K562 (cell line): ENCODE results near the gene ACAP3. TPM values are rescaled to one million over a fixed set of nuclear protein-coding genes. Genes with fewer than 3 reads are reported as not detected.

ENCODE experiments used
- ATAC-seq: fragments of 200-7000 bp; cut with Tn5 transposase; 3 replicates; pipeline ENCODE4 v1.9.1; 2020; ENCODE audit warnings: moderate library complexity
- BruUV-seq: library from RNA; stranded (reverse); fragments of 400-500 nt; replicated peaks from 2 replicates; lab custom pipeline; 2021; lab: Mats Ljungman, UMichigan
- CTCF ChIA-PET: fragments of 300-600 bp; formaldehyde crosslinking; extraction: SDS; loops from one replicate; lab custom pipeline; 2021; ENCODE audit warnings: low intra/inter-chr PET ratio; lab: Yijun Ruan, JAX
- POLR2A ChIA-PET: fragments of 300-600, 350-650 bp; sonication (Branson Sonifier 250); formaldehyde crosslinking; extraction: SDS; loops from one replicate; lab custom pipeline; 2021; ENCODE audit warnings: antibody characterized with exemption, inconsistent platforms; lab: Yijun Ruan, JAX
- DNase-seq, 4 experiments: peaks; one replicate each; pipeline versions ENCODE4 v3.0.0 to v3.0.0-alpha.2; 2011 to 2018; ENCODE audit warnings: low spot score in 3 of 4, mixed read lengths in 3 of 4; ENCODE audit errors: extremely low read depth in 1 of 4
- FAIRE-seq: peaks from 2 replicates; lab custom pipeline; 2011; peaks lifted over from hg19 to GRCh38; lab: Jason Lieb, UNC
- H2AFZ ChIP-seq: 2 replicates; pipeline ENCODE4 v1.6.0; 2011; ENCODE audit warnings: low read depth, low read length, control low read depth, inconsistent platforms
- H3K27ac ChIP-seq: fragments of 200-600 bp; 3 replicates; pipeline ENCODE4 v1.8.0; 2011; ENCODE audit warnings: low read depth, mild to moderate bottlenecking, control low read depth, inconsistent platforms, low read length, moderate library complexity, mixed read lengths; ENCODE audit errors: extremely low read depth
- H3K27me3 ChIP-seq, 2 experiments: fragments of 300-600 bp in 1 of 2; 2 replicates in 1 of 2; 3 replicates in 1 of 2; pipeline versions ENCODE4 v1.6.0 to v1.8.0; 2011; ENCODE audit warnings: inconsistent platforms in 2 of 2, low read length in 2 of 2, mild to moderate bottlenecking in 1 of 2, mixed read lengths in 1 of 2, moderate library complexity in 1 of 2; ENCODE audit not compliant: control insufficient read depth in 2 of 2, insufficient read depth in 2 of 2
- H3K36me3 ChIP-seq: fragments of 300-600 bp; 3 replicates; pipeline ENCODE4 v1.8.0; 2011; ENCODE audit warnings: mild to moderate bottlenecking, low read length, inconsistent platforms; ENCODE audit not compliant: control insufficient read depth, insufficient read depth
- H3K4me1 ChIP-seq, 2 experiments: fragments of 200-600 bp in 1 of 2; replicated peaks in 1 of 2; 2 replicates in 1 of 2; 3 replicates in 1 of 2; pipeline versions ENCODE4 v1.5.1 to v1.8.0; 2011; ENCODE audit warnings: inconsistent platforms in 2 of 2, low read length in 2 of 2, mild to moderate bottlenecking in 1 of 2, mixed read lengths in 1 of 2, moderate library complexity in 1 of 2; ENCODE audit not compliant: control insufficient read depth in 2 of 2, insufficient read depth in 2 of 2
- H3K4me2 ChIP-seq: 2 replicates; pipeline ENCODE4 v1.6.1; 2011; ENCODE audit warnings: low read length, control low read depth, inconsistent platforms, mixed read lengths; ENCODE audit not compliant: insufficient read depth
- H3K4me3 ChIP-seq: fragments of 200-600 bp; sonication (generic), shearing (Covaris generic); 2 replicates; pipeline ENCODE4 v1.5.1; 2016; ENCODE audit warnings: control low read depth, inconsistent platforms
- H3K79me2 ChIP-seq: fragments of 200-600 bp; 3 replicates; pipeline ENCODE4 v1.8.0; 2011; ENCODE audit warnings: low read length, inconsistent platforms; ENCODE audit not compliant: control insufficient read depth, insufficient read depth
- H3K9ac ChIP-seq, 2 experiments: 2 replicates each; pipeline versions ENCODE4 v1.6.0 to v1.6.1; 2011; ENCODE audit warnings: low read depth in 2 of 2, low read length in 2 of 2, control low read depth in 1 of 2, inconsistent platforms in 1 of 2, mild to moderate bottlenecking in 1 of 2, mixed read lengths in 1 of 2; ENCODE audit not compliant: insufficient read depth in 1 of 2
- H3K9me1 ChIP-seq: one replicate; pipeline ENCODE4 v1.6.0; 2011; ENCODE audit warnings: inconsistent platforms, mild to moderate bottlenecking, low read length, moderate library complexity; ENCODE audit not compliant: control insufficient read depth, insufficient read depth
- H3K9me3 ChIP-seq: replicated peaks from 2 replicates; pipeline ENCODE4 v1.5.1; 2011; ENCODE audit warnings: low read depth, low read length, inconsistent platforms; ENCODE audit not compliant: control insufficient read depth, insufficient read depth
- H4K20me1 ChIP-seq: replicated peaks from 2 replicates; pipeline ENCODE4 v1.6.1; 2011; ENCODE audit warnings: low read length, inconsistent platforms, mixed read lengths; ENCODE audit not compliant: control insufficient read depth, insufficient read depth
- E2F5 ChIP-seq: sonication (generic); formaldehyde crosslinking; IDR thresholded peaks from 2 replicates; pipeline ENCODE4 v1.8.0; 2022; ENCODE audit warnings: mild to moderate bottlenecking, missing genetic modification reagents
- GABPB2 ChIP-seq: fragments of 250-450 bp; sonication (Bioruptor Pico); conservative IDR thresholded peaks from 2 replicates; pipeline ENCODE4 v1.5.1; 2021; ENCODE audit warnings: mild to moderate bottlenecking
- GTF2E2 ChIP-seq: fragments of 200-800 bp; sonication (Bioruptor generic); IDR thresholded peaks from 2 replicates; pipeline ENCODE4 v1.6.1; 2016; ENCODE audit warnings: missing genetic modification characterization, missing compliant biosample characterization
- HOXB6 ChIP-seq: fragments of 250-450 bp; sonication (Bioruptor Pico); IDR thresholded peaks from 2 replicates; pipeline ENCODE4 v1.5.1; 2022; ENCODE audit warnings: mild to moderate bottlenecking, borderline replicate concordance
- RBBP5 ChIP-seq: fragments of 200-600 bp; sonication (generic); IDR thresholded peaks from 2 replicates; pipeline ENCODE4 v1.6.1; 2012; ENCODE audit warnings: borderline replicate concordance, mild to moderate bottlenecking, low read length, control low read depth, inconsistent platforms; ENCODE audit not compliant: insufficient read depth, poor library complexity, severe bottlenecking
- RCOR1 ChIP-seq, 2 experiments: IDR thresholded peaks; 2 replicates each; pipeline ENCODE4 v1.6.1; 2012; ENCODE audit warnings: low read depth in 2 of 2, low read length in 2 of 2, borderline replicate concordance in 1 of 2, improper control_type of control experiment in 1 of 2
- RFX7 ChIP-seq: fragments of 250-450 bp; sonication (Bioruptor Pico); IDR thresholded peaks from 2 replicates; pipeline ENCODE4 v1.5.1; 2021; ENCODE audit warnings: mild to moderate bottlenecking
- ZNF174 ChIP-seq: fragments of 250-450 bp; sonication (Bioruptor Pico); IDR thresholded peaks from 2 replicates; pipeline ENCODE4 v1.4.0; 2020; ENCODE audit warnings: mild to moderate bottlenecking
- WGBS: fragments of 100-300 bp; shearing (Covaris generic); methylation state at CpG from one replicate; pipeline ENCODE4 v1.1.6; 2016; ENCODE audit warnings: low coverage, mixed read lengths; ENCODE audit not compliant: insufficient coverage; ENCODE audit errors: missing lambda C conversion rate; 5-methylcytosine and 5-hydroxymethylcytosine counted together
- in situ Hi-C: fragments of 300-500 bp; cut with MboI; formaldehyde crosslinking; loops from 4 replicates; pipeline ENCODE4 v1.15.0; 2018; ENCODE audit warnings: inconsistent platforms, mixed read lengths
- intact Hi-C: fragments of 100-400 bp; cut with micrococcal nuclease; formaldehyde crosslinking; loops from 2 replicates; pipeline ENCODE4 v1.14.2; 2022
- polyA plus RNA-seq, 8 experiments: library from polyadenylated mRNA; depleted of rRNA in 4 of 8; stranded (reverse) in 5 of 8; unstranded in 3 of 8; fragments of >200 nt; fragmentation: Nextera tagmentation in 2 of 8; fragmentation: Illumina TruSeq in 1 of 8; extraction: Ambion mirVana in 2 of 8; extraction: Trizol in 1 of 8; gene quantifications; 2 replicates each; pipeline versions ENCODE4 v1.2.1 to v1.2.3, GENCODE V29; 2011 to 2014; ENCODE audit warnings: inconsistent platforms in 1 of 8, missing spikeins in 1 of 8
- total RNA-seq, 7 experiments: library from RNA; depleted of rRNA in 6 of 7; stranded (reverse); fragments of >200 nt in 6 of 7; fragmentation: Illumina TruSeq in 2 of 7; extraction: Trizol in 2 of 7; gene quantifications; 2 replicates each; pipeline versions ENCODE4 v1.2.1 to v1.2.3, GENCODE V29; 2011 to 2021; ENCODE audit warnings: low replicate concordance in 1 of 7
- TF ChIP-seq, protein P1 (sequence below): sonication (generic); formaldehyde crosslinking; IDR thresholded peaks from 2 replicates; pipeline ENCODE4 v1.8.0; 2022; ENCODE audit warnings: mild to moderate bottlenecking, missing genetic modification reagents
- TF ChIP-seq, protein P2 (sequence below), 2 experiments: fragments of 450-650 bp; IDR thresholded peaks; 2 replicates each; pipeline ENCODE4 v1.6.1; 2016; ENCODE audit warnings: mild to moderate bottlenecking in 2 of 2, borderline replicate concordance in 1 of 2, low read depth in 1 of 2, moderate library complexity in 1 of 2

ACAP3 gene
- total and polyA plus RNA-seq, 9 of the 15 experiments (the other 6 are each of a cell fraction or from before 2014, with no cell fraction given) = 0.01 to 49.0 (median 12.0) TPM

GRCh38 chr1:1340185-1340584 is 32.5 kb upstream of the ACAP3 start (continued):
- TF ChIP-seq, protein P1, sequence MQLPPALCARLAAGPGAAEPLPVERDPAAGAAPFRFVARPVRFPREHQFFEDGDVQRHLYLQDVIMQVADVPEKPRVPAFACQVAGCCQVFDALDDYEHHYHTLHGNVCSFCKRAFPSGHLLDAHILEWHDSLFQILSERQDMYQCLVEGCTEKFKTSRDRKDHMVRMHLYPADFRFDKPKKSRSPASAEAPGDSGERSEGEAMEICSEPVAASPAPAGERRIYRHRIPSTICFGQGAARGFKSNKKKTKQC (CRISPR knock-in tag) = no peak
- no peak for TF ChIP-seq GTF2E2 (tag)
- TF ChIP-seq E2F5 = no peak
- TF ChIP-seq RCOR1 (IDR thresholded peaks at IDR 0.05; ENCODE audit: borderline replicate concordance in 1 of 2, low read depth in 2 of 2, low read length in 2 of 2) = no peak
- no peak for TF ChIP-seq HOXB6 (CRISPR knock-in tag)
- TF ChIP-seq ZNF174 = no peak
- no peak for TF ChIP-seq RBBP5

DNA sequence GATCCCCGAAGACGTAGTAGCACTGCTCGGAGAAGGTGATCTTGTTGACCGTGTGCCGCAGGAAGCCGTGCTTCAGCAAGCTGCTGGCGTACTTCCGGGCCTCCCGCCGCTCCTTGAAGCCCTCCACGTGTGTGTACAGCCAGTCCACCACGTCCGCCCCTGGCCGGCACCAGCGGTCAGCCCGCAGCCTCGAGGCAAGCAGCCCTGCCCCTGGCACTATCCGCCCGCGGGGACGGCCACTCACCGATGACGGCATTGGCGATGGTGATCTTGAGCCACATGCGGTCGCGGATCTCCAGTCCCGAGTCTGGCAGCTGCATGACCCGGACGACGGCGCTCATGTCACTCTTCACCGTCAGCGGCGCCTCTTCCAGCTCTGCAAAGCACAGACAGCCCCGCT is 30.5 kb upstream of the ACAP3 start:
- Histone ChIP-seq H4K20me1 (peaks cover 26% of the 10 kb centered on the region; the same call in 1 of the 2 replicates), H3K27ac (no peak overlapping the region), H3K4me3 (no peak overlapping the region), H3K9me1 (peaks cover 3% of the 10 kb centered on the region), H3K9me3 (peaks cover 2% of the 10 kb centered on the region; the same call in 1 of the 2 replicates), H3K4me1 (peaks cover 0 to 86% of the 10 kb centered on the region in 2 experiments; a peak in 2 of 5 replicates), H3K4me2 (no peak overlapping the region), H3K9ac (0 out of 4 replicates have a peak overlapping the region, but pooled peaks of 1 of the 2 experiments have one; percentile 17), H3K36me3 (peaks cover 83% of the 10 kb centered on the region; the same call in 2 of the 3 replicates), H2AFZ (no peak overlapping the region), H3K27me3 (no peaks in the 10 kb centered on the region), H3K79me2 (peaks cover 7% of the 10 kb centered on the region)
- BruUV-seq = no TSS peak
- no peak for FAIRE-seq
- ChIA-PET CTCF (no interaction called here), POLR2A (interaction anchor here (0.6 to 1.7 kb wide), 5 partner anchors 8 to 276 kb away, joined by 3 to 7 read pairs (median 5); no protein-coding TSS in a partner anchor)
- no peak for ATAC-seq
- intact Hi-C loops = no loop called here
- in situ Hi-C loops = no loop called here
- WGBS = 97% methylated on average over 31 of the region's 36 CpGs
- no peak for DNase-seq
- TF ChIP-seq RFX7 (CRISPR knock-in tag) = no peak
- TF ChIP-seq GABPB2 = no peak
- TF ChIP-seq, protein P2, sequence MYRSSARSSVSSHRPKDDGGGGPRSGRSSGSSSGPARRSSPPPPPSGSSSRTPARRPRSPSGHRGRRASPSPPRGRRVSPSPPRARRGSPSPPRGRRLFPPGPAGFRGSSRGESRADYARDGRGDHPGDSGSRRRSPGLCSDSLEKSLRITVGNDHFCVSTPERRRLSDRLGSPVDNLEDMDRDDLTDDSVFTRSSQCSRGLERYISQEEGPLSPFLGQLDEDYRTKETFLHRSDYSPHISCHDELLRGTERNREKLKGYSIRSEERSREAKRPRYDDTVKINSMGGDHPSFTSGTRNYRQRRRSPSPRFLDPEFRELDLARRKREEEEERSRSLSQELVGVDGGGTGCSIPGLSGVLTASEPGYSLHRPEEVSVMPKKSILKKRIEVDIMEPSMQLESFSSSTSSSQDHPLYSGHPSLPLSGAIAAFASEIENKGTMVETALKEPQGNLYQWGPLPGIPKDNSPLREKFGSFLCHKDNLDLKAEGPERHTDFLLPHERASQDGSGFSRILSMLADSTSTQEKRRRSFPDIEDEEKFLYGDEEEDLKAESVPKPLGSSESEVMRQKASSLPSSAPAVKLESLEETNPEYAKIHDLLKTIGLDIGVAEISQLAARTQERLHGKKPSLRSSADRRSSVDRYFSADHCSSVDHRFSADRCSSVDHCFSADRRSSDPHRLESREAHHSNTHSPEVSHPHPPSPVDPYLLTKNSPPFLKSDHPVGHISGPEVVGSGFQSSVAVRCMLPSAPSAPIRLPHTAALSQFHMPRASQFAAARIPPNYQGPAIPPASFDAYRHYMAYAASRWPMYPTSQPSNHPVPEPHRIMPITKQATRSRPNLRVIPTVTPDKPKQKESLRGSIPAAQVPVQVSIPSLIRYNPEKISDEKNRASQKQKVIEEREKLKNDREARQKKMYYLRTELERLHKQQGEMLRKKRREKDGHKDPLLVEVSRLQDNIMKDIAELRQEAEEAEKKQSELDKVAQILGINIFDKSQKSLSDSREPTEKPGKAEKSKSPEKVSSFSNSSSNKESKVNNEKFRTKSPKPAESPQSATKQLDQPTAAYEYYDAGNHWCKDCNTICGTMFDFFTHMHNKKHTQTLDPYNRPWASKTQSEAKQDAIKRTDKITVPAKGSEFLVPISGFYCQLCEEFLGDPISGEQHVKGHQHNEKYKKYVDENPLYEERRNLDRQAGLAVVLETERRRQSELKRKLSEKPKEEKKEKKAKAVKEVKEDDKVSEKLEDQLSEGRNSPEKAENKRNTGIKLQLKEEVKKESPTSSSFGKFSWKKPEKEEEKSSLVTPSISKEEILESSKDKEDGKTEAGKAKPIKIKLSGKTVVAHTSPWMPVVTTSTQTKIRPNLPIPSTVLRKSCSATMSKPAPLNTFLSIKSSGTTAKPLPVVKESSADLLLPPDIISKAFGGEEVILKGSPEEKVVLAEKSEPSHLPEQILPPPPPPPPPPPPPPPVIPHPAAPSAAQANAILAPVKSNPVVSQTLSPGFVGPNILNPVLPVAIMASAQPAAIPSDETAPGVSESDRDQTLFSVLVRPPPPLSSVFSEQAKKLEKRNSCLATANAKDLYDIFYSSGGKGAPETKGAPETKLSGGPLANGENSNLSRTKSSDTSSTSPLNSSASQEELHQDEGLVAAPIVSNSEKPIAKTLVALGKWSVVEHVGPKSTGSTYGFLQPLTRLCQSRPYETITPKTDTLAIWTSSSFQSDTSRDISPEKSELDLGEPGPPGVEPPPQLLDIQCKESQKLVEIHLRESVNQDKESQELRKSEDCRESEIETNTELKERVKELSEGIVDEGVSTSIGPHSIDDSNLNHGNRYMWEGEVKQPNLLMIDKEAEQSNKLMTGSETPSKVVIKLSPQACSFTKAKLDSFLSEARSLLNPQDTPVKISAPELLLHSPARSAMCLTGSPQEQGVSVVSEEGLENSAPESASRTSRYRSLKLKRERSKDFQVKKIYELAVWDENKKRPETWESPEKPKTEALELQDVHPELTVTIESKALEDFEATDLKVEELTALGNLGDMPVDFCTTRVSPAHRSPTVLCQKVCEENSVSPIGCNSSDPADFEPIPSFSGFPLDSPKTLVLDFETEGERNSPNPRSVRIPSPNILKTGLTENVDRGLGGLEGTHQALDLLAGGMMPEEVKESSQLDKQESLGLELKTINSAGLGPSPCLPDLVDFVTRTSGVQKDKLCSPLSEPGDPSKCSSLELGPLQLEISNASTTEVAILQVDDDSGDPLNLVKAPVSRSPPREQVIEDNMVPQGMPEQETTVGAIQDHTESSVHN (IDR thresholded peaks at IDR 0.05; ENCODE audit: borderline replicate concordance in 1 of 2, low read depth in 1 of 2) = no peak
